A549 (cell line): ENCODE results near the gene ADGRA3. TPM values are rescaled to one million over a fixed set of nuclear protein-coding genes. Genes with fewer than 3 reads are reported as not detected.
"Not testable (repeated sequence)": the region's sequence is repeated elsewhere in the genome, so short reads cannot be mapped to it uniquely, and the experiment has no call there.

Source experiments
- ATAC-seq, 2 experiments: fragments of 200-7000 bp in 1 of 2; fragments of >200 bp in 1 of 2; cut with Nextera tagmentation in 1 of 2; cut with Tn5 transposase in 1 of 2; 3 replicates each; pipeline versions ENCODE4 v1.8.0 to v1.9.1; 2018 to 2020; ENCODE audit warnings: mild to moderate bottlenecking in 1 of 2, moderate library complexity in 1 of 2
- CTCF ChIA-PET: fragments of 300-600 bp; sonication (Branson Sonifier 250); formaldehyde crosslinking; extraction: SDS; loops from one replicate; lab custom pipeline; 2021; ENCODE audit warnings: antibody characterized with exemption, inconsistent platforms; lab: Yijun Ruan, JAX
- POLR2A ChIA-PET: fragments of 350-600 bp; formaldehyde crosslinking; extraction: SDS; loops from one replicate; lab custom pipeline; 2021; ENCODE audit warnings: antibody characterized with exemption, inconsistent platforms; lab: Yijun Ruan, JAX
- DNase-seq, 2 experiments: peaks; one replicate each; pipeline versions ENCODE4 v3.0.0 to v3.0.0-alpha.2; 2011 to 2016; ENCODE audit warnings: low read depth in 1 of 2, low spot score in 1 of 2
- FAIRE-seq: peaks from 2 replicates; lab custom pipeline; 2011; peaks lifted over from hg19 to GRCh38; lab: Jason Lieb, UNC
- H3K27ac ChIP-seq, 2 experiments: fragments of >200 bp; sonication (Bioruptor Twin); formaldehyde crosslinking; 3 replicates each; pipeline ENCODE4 v1.5.1; 2016 to 2017
- H3K4me1 ChIP-seq: fragments of >200 bp; sonication (Bioruptor Twin); formaldehyde crosslinking; 3 replicates; pipeline ENCODE4 v1.6.1; 2016
- H3K4me2 ChIP-seq: fragments of >200 bp; sonication (Bioruptor Twin); formaldehyde crosslinking; 3 replicates; pipeline ENCODE4 v1.6.1; 2016
- H3K4me3 ChIP-seq: fragments of >200 bp; sonication (Bioruptor Twin); formaldehyde crosslinking; 3 replicates; pipeline ENCODE4 v1.5.1; 2016
- H3K9me3 ChIP-seq: fragments of >200 bp; sonication (Bioruptor Twin); formaldehyde crosslinking; 3 replicates; pipeline ENCODE4 v1.6.1; 2016
- ATOH8 ChIP-seq: fragments of 250-450 bp; sonication (Bioruptor Pico); IDR thresholded peaks from 2 replicates; pipeline ENCODE4 v1.5.0; 2020; ENCODE audit warnings: low read depth, mild to moderate bottlenecking, moderate library complexity
- BCL3 ChIP-seq: fragments of >200 bp; sonication (Bioruptor Twin); formaldehyde crosslinking; IDR thresholded peaks from 3 replicates; pipeline ENCODE4 v1.6.1; 2016
- CBX8 ChIP-seq: fragments of 200-600 bp; sonication (generic); IDR thresholded peaks from 2 replicates; pipeline ENCODE4 v1.6.1; 2016
- CHD2 ChIP-seq: fragments of 150-350 bp; IDR thresholded peaks from 2 replicates; pipeline ENCODE4 v1.6.1; 2014; ENCODE audit warnings: low read length; ENCODE audit not compliant: partially characterized antibody
- CTCF ChIP-seq: fragments of >200 bp; sonication (Bioruptor Twin); formaldehyde crosslinking; IDR thresholded peaks from 3 replicates; pipeline ENCODE4 v1.5.1; 2016
- EHF ChIP-seq: fragments of 250-450 bp; sonication (Bioruptor Pico); IDR thresholded peaks from 2 replicates; pipeline ENCODE4 v1.5.0; 2020; ENCODE audit warnings: mild to moderate bottlenecking
- EP300 ChIP-seq, 2 experiments: fragments of >200 bp; sonication (Bioruptor Twin); formaldehyde crosslinking; IDR thresholded peaks; 2 replicates in 1 of 2; 3 replicates in 1 of 2; pipeline ENCODE4 v1.6.1; 2016 to 2017
- FOSB ChIP-seq: fragments of 250-450 bp; sonication (Bioruptor Pico); IDR thresholded peaks from 2 replicates; pipeline ENCODE4 v1.5.0; 2020; ENCODE audit warnings: mild to moderate bottlenecking, moderate library complexity
- FOSL2 ChIP-seq, 2 experiments: fragments of 450-650 bp in 1 of 2; fragments of >200 bp in 1 of 2; sonication (Bioruptor Twin) in 1 of 2; formaldehyde crosslinking; IDR thresholded peaks; 2 replicates each; pipeline versions ENCODE4 v1.5.0 to v1.6.1; 2016 to 2020; ENCODE audit warnings: mild to moderate bottlenecking in 1 of 2, moderate library complexity in 1 of 2
- FOXS1 ChIP-seq: fragments of 250-450 bp; sonication (Bioruptor Pico); IDR thresholded peaks from 2 replicates; pipeline ENCODE4 v1.5.0; 2020; ENCODE audit warnings: mild to moderate bottlenecking, moderate library complexity
- HEYL ChIP-seq: fragments of 250-450 bp; sonication (Bioruptor Pico); IDR thresholded peaks from 2 replicates; pipeline ENCODE4 v1.8.0; 2021; ENCODE audit warnings: mild to moderate bottlenecking, moderate library complexity
- HMGXB4 ChIP-seq: fragments of 250-450 bp; sonication (Bioruptor Pico); IDR thresholded peaks from 2 replicates; pipeline ENCODE4 v1.5.0; 2021; ENCODE audit warnings: mild to moderate bottlenecking, moderate library complexity, borderline replicate concordance
- JUNB ChIP-seq: fragments of >200 bp; sonication (Bioruptor Twin); formaldehyde crosslinking; IDR thresholded peaks from 2 replicates; pipeline ENCODE4 v1.6.1; 2016
- MAX ChIP-seq: IDR thresholded peaks from 2 replicates; pipeline ENCODE4 v1.6.1; 2012
- MYC ChIP-seq: IDR thresholded peaks from 2 replicates; pipeline ENCODE4 v1.6.1; 2012; ENCODE audit warnings: mild to moderate bottlenecking, inconsistent platforms, low read length, improper control_type of control experiment, borderline replicate concordance
- POLR2A ChIP-seq: IDR thresholded peaks from 2 replicates; pipeline ENCODE4 v1.6.1; 2012; ENCODE audit warnings: mild to moderate bottlenecking, low read length
- POLR2AphosphoS2 ChIP-seq: conservative IDR thresholded peaks from 2 replicates; pipeline ENCODE4 v1.6.1; 2012; ENCODE audit warnings: low read length, improper control_type of control experiment, inconsistent platforms
- RFX5 ChIP-seq: fragments of 450-650 bp; IDR thresholded peaks from 2 replicates; pipeline ENCODE4 v1.7.1; 2014; ENCODE audit warnings: antibody characterized with exemption, mild to moderate bottlenecking, moderate library complexity
- RNF2 ChIP-seq: fragments of 200-600 bp; sonication (generic); IDR thresholded peaks from 2 replicates; pipeline ENCODE4 v1.6.1; 2016; ENCODE audit warnings: low read depth, mild to moderate bottlenecking, antibody characterized with exemption, moderate library complexity, borderline replicate concordance
- SMC3 ChIP-seq: fragments of >200 bp; sonication (Bioruptor Twin); formaldehyde crosslinking; IDR thresholded peaks from 3 replicates; pipeline ENCODE4 v1.6.1; 2018; ENCODE audit warnings: inconsistent platforms
- SREBF2 ChIP-seq: fragments of 450-650 bp; IDR thresholded peaks from 2 replicates; pipeline ENCODE4 v1.6.1; 2014; ENCODE audit warnings: mild to moderate bottlenecking, moderate library complexity
- TP53 ChIP-seq: fragments of 250-450 bp; sonication (Bioruptor Pico); IDR thresholded peaks from 2 replicates; pipeline ENCODE4 v1.5.0; 2021; ENCODE audit warnings: mild to moderate bottlenecking, moderate library complexity
- ZC3H11A ChIP-seq: fragments of 450-650 bp; IDR thresholded peaks from 2 replicates; pipeline ENCODE4 v1.6.1; 2014; ENCODE audit warnings: antibody characterized with exemption, mild to moderate bottlenecking
- WGBS: methylation state at CpG from one replicate; pipeline ENCODE4 v1.1.6; 2017; ENCODE audit errors: missing lambda C conversion rate; 5-methylcytosine and 5-hydroxymethylcytosine counted together
- polyA plus RNA-seq, 4 experiments: library from polyadenylated mRNA; depleted of rRNA in 3 of 4; stranded (reverse); fragments of >200 nt; fragmentation: RNase III in 1 of 4; extraction: RNeasy Plus Mini Kit Qiagen cat#74134 plus additional on column Dnase treatment in 1 of 4; gene quantifications; 2 replicates in 3 of 4; 3 replicates in 1 of 4; pipeline ENCODE4 v1.2.3, GENCODE V29; 2011 to 2017

The ADGRA3 gene
- polyA plus RNA-seq, 2 of the 4 experiments (the other 2 are of a cell fraction) = 18.2 to 20.0 TPM

- TF ChIP-seq BCL3 (no peak), CTCF (peak; percentile 67), RFX5 (no peak)
- TF ChIP-seq, all 56 proteins: peak for 3
Measured at GRCh38 chr4:22389240-22389870, 126.5 kb downstream of the ADGRA3 start (continued).

GRCh38 chr4:22385611-22386011 is 130.3 kb downstream of the ADGRA3 start:
- peak in 1 of 2 experiments; percentile 45; a peak in 1 of 6 replicates for ATAC-seq
- H3K4me1 ChIP-seq = peaks cover 10% of the 10 kb centered on the region; the same call in 2 of the 3 replicates
- no peak for FAIRE-seq
- no peak for TF ChIP-seq MYC
- TF ChIP-seq POLR2AphosphoS2 = no peak
- no peak for TF ChIP-seq HEYL (CRISPR knock-in tag)
- TF ChIP-seq ATOH8 (CRISPR knock-in tag) = no peak
- 0 out of 2 replicates have a peak, but pooled peaks have one; percentile 19 for TF ChIP-seq FOSL2 (IDR thresholded peaks at IDR 0.05)
- no peak for TF ChIP-seq FOSL2 (CRISPR knock-in tag; IDR thresholded peaks at IDR 0.05)
- TF ChIP-seq EP300 (IDR thresholded peaks at IDR 0.05) = no peak
- TF ChIP-seq SMC3 = no peak
- no peak overlapping the region for H3K4me3 ChIP-seq
- POLR2A ChIA-PET = no interaction called here
- DNase-seq = peak in 1 of 2 experiments; percentile 3
- 34% methylated on average over 7 of the region's 7 CpGs for WGBS
- H3K9me3 ChIP-seq = no peaks in the 10 kb centered on the region
- no peak overlapping the region for H3K27ac ChIP-seq
- H3K4me2 ChIP-seq = no peak overlapping the region
- CTCF ChIA-PET = interaction anchor here (1.1 to 1.6 kb wide), 3 partner anchors 9 to 597 kb away, joined by 4 read pairs; no protein-coding TSS in a partner anchor

- Histone ChIP-seq H3K4me1 (peaks cover 10% of the 10 kb centered on the region; the same call in 2 of the 3 replicates), H3K27ac (no peak overlapping the region), H3K4me3 (no peak overlapping the region), H3K9me3 (no peaks in the 10 kb centered on the region), H3K4me2 (no peak overlapping the region)
- TF ChIP-seq CBX8 (no peak), EHF (no peak), HMGXB4 (CRISPR knock-in tag) (no peak), POLR2A (no peak), MAX (no peak), CHD2 (no peak), SREBF2 (no peak), FOSB (CRISPR knock-in tag) (no peak), JUNB (no peak), TP53 (CRISPR knock-in tag) (no peak), FOXS1 (CRISPR knock-in tag) (no peak), RNF2 (no peak), ZC3H11A (no peak)
- DNase-seq = no peak
- no peak for FAIRE-seq
- CTCF ChIA-PET = interaction anchor here (0.9 to 1.6 kb wide), 2 partner anchors 594 to 595 kb away, joined by 3 to 7 read pairs; no protein-coding TSS in a partner anchor
- POLR2A ChIA-PET = no interaction called here
- ATAC-seq = no peak
Measured at GRCh38 chr4:22384154-22384553, 131.7 kb downstream of the ADGRA3 start.

GRCh38 chr4:22382216-22382615 is 133.7 kb downstream of the ADGRA3 start:
- CTCF ChIA-PET = interaction anchor here (0.9 kb wide), 1 partner anchor 593 kb away, joined by 3 read pairs; no protein-coding TSS in a partner anchor
- H3K9me3 ChIP-seq, H3K27ac ChIP-seq, H3K4me3 ChIP-seq, FAIRE-seq, DNase-seq, H3K4me2 ChIP-seq, ATAC-seq, POLR2A ChIA-PET: not testable (repeated sequence)
- WGBS = 79% methylated on average over 3 of the region's 3 CpGs
- H3K4me1 ChIP-seq = peaks cover 10% of the 10 kb centered on the region; the same call in 2 of the 3 replicates
